ENCODE results near the gene SLC4A2.

GRCh38 chr7:151088856-151089699, 29.7 kb downstream of the SLC4A2 start:
- TF ChIP-seq, protein P1, sequence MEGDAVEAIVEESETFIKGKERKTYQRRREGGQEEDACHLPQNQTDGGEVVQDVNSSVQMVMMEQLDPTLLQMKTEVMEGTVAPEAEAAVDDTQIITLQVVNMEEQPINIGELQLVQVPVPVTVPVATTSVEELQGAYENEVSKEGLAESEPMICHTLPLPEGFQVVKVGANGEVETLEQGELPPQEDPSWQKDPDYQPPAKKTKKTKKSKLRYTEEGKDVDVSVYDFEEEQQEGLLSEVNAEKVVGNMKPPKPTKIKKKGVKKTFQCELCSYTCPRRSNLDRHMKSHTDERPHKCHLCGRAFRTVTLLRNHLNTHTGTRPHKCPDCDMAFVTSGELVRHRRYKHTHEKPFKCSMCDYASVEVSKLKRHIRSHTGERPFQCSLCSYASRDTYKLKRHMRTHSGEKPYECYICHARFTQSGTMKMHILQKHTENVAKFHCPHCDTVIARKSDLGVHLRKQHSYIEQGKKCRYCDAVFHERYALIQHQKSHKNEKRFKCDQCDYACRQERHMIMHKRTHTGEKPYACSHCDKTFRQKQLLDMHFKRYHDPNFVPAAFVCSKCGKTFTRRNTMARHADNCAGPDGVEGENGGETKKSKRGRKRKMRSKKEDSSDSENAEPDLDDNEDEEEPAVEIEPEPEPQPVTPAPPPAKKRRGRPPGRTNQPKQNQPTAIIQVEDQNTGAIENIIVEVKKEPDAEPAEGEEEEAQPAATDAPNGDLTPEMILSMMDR (IDR thresholded peaks at IDR 0.05; ENCODE audit: insufficient read depth, low read length), result no peak
- TF ChIP-seq REST (IDR thresholded peaks at IDR 0.05; ENCODE audit: insufficient replicate concordance, low read depth), result no peak
- no peak for TF ChIP-seq POLR2AphosphoS5 (IDR thresholded peaks at IDR 0.05; ENCODE audit: low read depth)
